Measurements from ENCODE around the gene DLG2.
A peak's percentile ranks its signal among the peaks of the same experiment; 100 is the strongest.

DLG2 gene

DNA sequence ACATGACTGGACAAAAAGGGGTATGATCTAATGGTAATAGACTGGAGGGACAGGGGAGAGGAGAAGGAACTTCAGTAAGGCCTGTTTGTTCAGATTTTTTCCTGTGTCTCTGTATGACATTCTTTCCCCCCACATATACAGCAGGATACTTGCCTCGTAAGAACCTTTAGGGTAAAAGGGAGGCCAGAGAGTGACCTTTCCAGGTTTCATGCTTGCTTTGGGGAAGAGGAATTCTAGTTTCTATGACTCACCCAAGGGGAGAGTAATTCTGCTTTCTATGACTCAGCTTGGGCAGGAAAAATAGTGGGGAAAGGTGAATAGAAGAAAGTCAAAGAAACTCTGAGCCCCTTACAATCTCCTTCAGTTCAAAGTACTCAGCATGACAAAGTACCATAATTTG, 457.0 kb downstream of the DLG2 start:
- H2BK5ac ChIP-seq (ENCODE audit: low read depth, low read length, poor library complexity, severe bottlenecking) = no peak overlapping the region
- H3K4me3 ChIP-seq (ENCODE audit: insufficient read depth in 1 of 2, low read depth in 1 of 2, low read length in 2 of 2) = no peak overlapping the region
- no peak overlapping the region for H3K18ac ChIP-seq (ENCODE audit: low read depth in 1 of 2, low read length in 2 of 2)
- no peaks in the 10 kb centered on the region for H3K36me3 ChIP-seq (ENCODE audit: control insufficient read depth in 1 of 2, insufficient read depth in 2 of 2, low read depth in 1 of 2, low read length in 2 of 2)
- H2BK12ac ChIP-seq (ENCODE audit: low read length in 2 of 2) = no peak overlapping the region
- no peak overlapping the region for H3K9ac ChIP-seq (ENCODE audit: low read length)
- no peak overlapping the region for H4K8ac ChIP-seq (ENCODE audit: low read length)
- H3K9me3 ChIP-seq (ENCODE audit: control insufficient read depth, low read length) = peaks cover 7% of the 10 kb centered on the region
- H3K27me3 ChIP-seq (ENCODE audit: control insufficient read depth in 1 of 2, insufficient read depth in 1 of 2, low read length in 2 of 2) = no peaks in the 10 kb centered on the region
- H3K4me1 ChIP-seq (ENCODE audit: control insufficient read depth, insufficient read depth, low read depth, low read length) = no peaks in the 10 kb centered on the region
- no peak overlapping the region for H3K14ac ChIP-seq (ENCODE audit: low read length in 2 of 2)
- no peak overlapping the region for H3K23ac ChIP-seq (ENCODE audit: low read length in 2 of 2)
- no peak overlapping the region for H4K91ac ChIP-seq (ENCODE audit: low read length)
- no peak overlapping the region for H2BK15ac ChIP-seq (ENCODE audit: low read depth, poor library complexity, severe bottlenecking)
- H3K79me1 ChIP-seq (replicated peaks; ENCODE audit: low read length, poor library complexity, severe bottlenecking) = no peaks in the 10 kb centered on the region
- no peak overlapping the region for H3K27ac ChIP-seq (ENCODE audit: low read length, poor library complexity, severe bottlenecking)
- peak; percentile 8 for DNase-seq
- H3K4me2 ChIP-seq (ENCODE audit: low read length, poor library complexity, severe bottlenecking) = no peak overlapping the region
- 22% methylated on average over 1 of the region's 1 CpG for WGBS
- no peak overlapping the region for H2BK120ac ChIP-seq (ENCODE audit: low read depth, low read length)
- H2AK5ac ChIP-seq (ENCODE audit: low read length, severe bottlenecking) = no peak overlapping the region
- no peak overlapping the region for H3K4ac ChIP-seq (ENCODE audit: low read depth in 1 of 2, low read length in 2 of 2)
- no peak overlapping the region for H2AFZ ChIP-seq (ENCODE audit: low read depth, low read length)

DNA sequence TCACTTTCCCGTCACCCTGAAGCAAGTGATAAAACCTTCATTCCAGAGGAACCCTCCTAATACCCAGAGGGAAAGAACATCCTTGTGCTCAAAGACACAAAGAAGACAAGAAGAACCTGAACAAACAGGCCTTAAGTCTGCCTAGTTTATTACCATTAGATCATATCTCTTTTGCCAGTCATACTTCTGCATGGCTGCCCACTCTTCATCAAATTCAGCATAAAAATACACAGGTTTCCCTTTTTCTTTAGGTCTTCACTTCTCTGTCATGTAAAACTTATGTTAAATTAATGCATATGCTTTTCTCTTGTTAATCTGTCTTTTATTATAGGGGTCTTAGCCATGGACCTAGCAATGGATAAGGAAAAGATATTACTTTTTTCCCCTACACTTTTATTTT, 459.7 kb downstream of the DLG2 start:
- no peak overlapping the region for H2BK120ac ChIP-seq (ENCODE audit: low read depth, low read length)
- no peak overlapping the region for H3K27ac ChIP-seq (ENCODE audit: low read length, poor library complexity, severe bottlenecking)
- H3K27me3 ChIP-seq (ENCODE audit: control insufficient read depth in 1 of 2, insufficient read depth in 1 of 2, low read length in 2 of 2) = no peaks in the 10 kb centered on the region
- H3K4me3 ChIP-seq (ENCODE audit: insufficient read depth in 1 of 2, low read depth in 1 of 2, low read length in 2 of 2) = no peak overlapping the region
- H3K4ac ChIP-seq (ENCODE audit: low read depth in 1 of 2, low read length in 2 of 2) = no peak overlapping the region
- H2AK5ac ChIP-seq (ENCODE audit: low read length, severe bottlenecking) = no peak overlapping the region
- no peak overlapping the region for H4K91ac ChIP-seq (ENCODE audit: low read length)
- H3K4me1 ChIP-seq (ENCODE audit: control insufficient read depth, insufficient read depth, low read depth, low read length) = no peaks in the 10 kb centered on the region
- no peaks in the 10 kb centered on the region for H3K79me1 ChIP-seq (replicated peaks; ENCODE audit: low read length, poor library complexity, severe bottlenecking)
- H2AFZ ChIP-seq (ENCODE audit: low read depth, low read length) = no peak overlapping the region
- peaks cover under 1% of the 10 kb centered on the region for H3K9me3 ChIP-seq (ENCODE audit: control insufficient read depth, low read length)
- no peak for DNase-seq
- 88% methylated on average over 1 of the region's 1 CpG for WGBS
- no peak overlapping the region for H2BK12ac ChIP-seq (ENCODE audit: low read length in 2 of 2)
- H3K4me2 ChIP-seq (ENCODE audit: low read length, poor library complexity, severe bottlenecking) = no peak overlapping the region
- no peak overlapping the region for H3K23ac ChIP-seq (ENCODE audit: low read length in 2 of 2)
- no peak overlapping the region for H3K14ac ChIP-seq (ENCODE audit: low read length in 2 of 2)
- no peak overlapping the region for H4K8ac ChIP-seq (ENCODE audit: low read length)
- H3K9ac ChIP-seq (ENCODE audit: low read length) = no peak overlapping the region
- H3K18ac ChIP-seq (ENCODE audit: low read depth in 1 of 2, low read length in 2 of 2) = no peak overlapping the region
- no peaks in the 10 kb centered on the region for H3K36me3 ChIP-seq (ENCODE audit: control insufficient read depth in 1 of 2, insufficient read depth in 2 of 2, low read depth in 1 of 2, low read length in 2 of 2)
- no peak overlapping the region for H2BK5ac ChIP-seq (ENCODE audit: low read depth, low read length, poor library complexity, severe bottlenecking)
- no peak overlapping the region for H2BK15ac ChIP-seq (ENCODE audit: low read depth, poor library complexity, severe bottlenecking)

DNA sequence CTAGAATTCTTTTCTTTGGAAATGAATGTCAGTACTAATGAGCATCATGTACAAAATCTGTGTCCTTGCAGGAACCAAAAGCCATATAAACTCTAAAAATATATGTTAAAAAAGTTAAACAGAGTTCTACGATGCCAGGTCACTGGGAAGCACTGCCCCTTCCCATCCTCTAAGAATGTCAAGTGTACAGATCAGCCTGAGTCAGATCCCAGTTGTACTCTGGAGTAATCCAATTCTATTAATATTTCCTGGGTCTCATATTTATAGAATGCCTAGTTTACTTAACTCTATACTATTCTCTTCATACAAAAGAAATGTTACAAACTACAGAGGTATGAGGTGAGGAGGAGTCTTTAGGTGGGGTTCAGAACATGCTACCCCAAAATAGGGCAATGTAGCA, 460.1 kb downstream of the DLG2 start:
- WGBS = 100% methylated on average over 1 of the region's 1 CpG
- no peak overlapping the region for H4K91ac ChIP-seq (ENCODE audit: low read length)
- no peak overlapping the region for H3K4me3 ChIP-seq (ENCODE audit: insufficient read depth in 1 of 2, low read depth in 1 of 2, low read length in 2 of 2)

DNA sequence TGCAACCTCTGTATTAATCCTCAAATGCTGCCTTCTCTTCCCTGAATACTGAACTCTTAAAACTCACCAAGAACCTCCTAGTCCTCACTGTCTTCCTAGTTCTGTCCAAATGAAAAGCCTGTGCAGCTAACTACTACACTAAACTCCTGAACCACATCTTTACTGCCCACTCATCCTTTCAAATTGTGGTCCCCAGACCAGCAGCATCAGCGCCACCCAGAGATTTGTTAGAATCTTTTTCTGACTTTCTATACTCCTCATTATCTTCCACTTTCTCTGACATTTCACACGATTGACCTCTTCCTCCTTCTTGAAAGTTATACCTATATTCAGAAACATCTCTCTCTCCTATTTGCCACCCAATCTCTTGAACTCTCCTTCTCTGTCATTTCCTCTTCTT, 461.3 kb downstream of the DLG2 start:
- H2BK12ac ChIP-seq (ENCODE audit: low read length in 2 of 2) = no peak overlapping the region
- WGBS = 69% methylated on average over 2 of the region's 2 CpGs
- H2BK120ac ChIP-seq (ENCODE audit: low read depth, low read length) = no peak overlapping the region
- H3K9me3 ChIP-seq (ENCODE audit: control insufficient read depth, low read length) = no peaks in the 10 kb centered on the region
- no peaks in the 10 kb centered on the region for H3K4me1 ChIP-seq (ENCODE audit: control insufficient read depth, insufficient read depth, low read depth, low read length)
- no peak overlapping the region for H3K14ac ChIP-seq (ENCODE audit: low read length in 2 of 2)
- H2AK5ac ChIP-seq (ENCODE audit: low read length, severe bottlenecking) = no peak overlapping the region
- H3K23ac ChIP-seq (ENCODE audit: low read length in 2 of 2) = no peak overlapping the region
- H4K8ac ChIP-seq (ENCODE audit: low read length) = no peak overlapping the region
- no peaks in the 10 kb centered on the region for H3K36me3 ChIP-seq (ENCODE audit: control insufficient read depth in 1 of 2, insufficient read depth in 2 of 2, low read depth in 1 of 2, low read length in 2 of 2)
- no peak overlapping the region for H3K9ac ChIP-seq (ENCODE audit: low read length)
- no peak overlapping the region for H4K91ac ChIP-seq (ENCODE audit: low read length)
- H3K4me3 ChIP-seq (ENCODE audit: insufficient read depth in 1 of 2, low read depth in 1 of 2, low read length in 2 of 2) = no peak overlapping the region
- H3K27me3 ChIP-seq (ENCODE audit: control insufficient read depth in 1 of 2, insufficient read depth in 1 of 2, low read length in 2 of 2) = no peaks in the 10 kb centered on the region
- H3K18ac ChIP-seq (ENCODE audit: low read depth in 1 of 2, low read length in 2 of 2) = no peak overlapping the region
- DNase-seq = no peak
- no peak overlapping the region for H3K27ac ChIP-seq (ENCODE audit: low read length, poor library complexity, severe bottlenecking)
- no peak overlapping the region for H3K4me2 ChIP-seq (ENCODE audit: low read length, poor library complexity, severe bottlenecking)
- no peak overlapping the region for H3K4ac ChIP-seq (ENCODE audit: low read depth in 1 of 2, low read length in 2 of 2)
- H2AFZ ChIP-seq (ENCODE audit: low read depth, low read length) = no peak overlapping the region
- no peak overlapping the region for H2BK15ac ChIP-seq (ENCODE audit: low read depth, poor library complexity, severe bottlenecking)
- H3K79me1 ChIP-seq (replicated peaks; ENCODE audit: low read length, poor library complexity, severe bottlenecking) = no peaks in the 10 kb centered on the region
- H2BK5ac ChIP-seq (ENCODE audit: low read depth, low read length, poor library complexity, severe bottlenecking) = no peak overlapping the region

More for the DNA sequence above, 460.1 kb downstream of the DLG2 start:
- Histone ChIP-seq H3K4me1 (ENCODE audit: control insufficient read depth, insufficient read depth, low read depth, low read length) (no peaks in the 10 kb centered on the region), H2BK12ac (ENCODE audit: low read length in 2 of 2) (no peak overlapping the region), H2BK5ac (ENCODE audit: low read depth, low read length, poor library complexity, severe bottlenecking) (no peak overlapping the region), H3K27me3 (ENCODE audit: control insufficient read depth in 1 of 2, insufficient read depth in 1 of 2, low read length in 2 of 2) (no peaks in the 10 kb centered on the region), H3K18ac (ENCODE audit: low read depth in 1 of 2, low read length in 2 of 2) (no peak overlapping the region), H3K36me3 (ENCODE audit: control insufficient read depth in 1 of 2, insufficient read depth in 2 of 2, low read depth in 1 of 2, low read length in 2 of 2) (no peaks in the 10 kb centered on the region), H3K23ac (ENCODE audit: low read length in 2 of 2) (no peak overlapping the region), H2AK5ac (ENCODE audit: low read length, severe bottlenecking) (no peak overlapping the region), H3K4me2 (ENCODE audit: low read length, poor library complexity, severe bottlenecking) (no peak overlapping the region), H2BK120ac (ENCODE audit: low read depth, low read length) (no peak overlapping the region), H3K4ac (ENCODE audit: low read depth in 1 of 2, low read length in 2 of 2) (no peak overlapping the region), H3K9me3 (ENCODE audit: control insufficient read depth, low read length) (no peaks in the 10 kb centered on the region), H3K79me1 (replicated peaks; ENCODE audit: low read length, poor library complexity, severe bottlenecking) (no peaks in the 10 kb centered on the region), H3K27ac (ENCODE audit: low read length, poor library complexity, severe bottlenecking) (no peak overlapping the region), H2AFZ (ENCODE audit: low read depth, low read length) (no peak overlapping the region), H3K14ac (ENCODE audit: low read length in 2 of 2) (no peak overlapping the region), H3K9ac (ENCODE audit: low read length) (no peak overlapping the region), H2BK15ac (ENCODE audit: low read depth, poor library complexity, severe bottlenecking) (no peak overlapping the region), H4K8ac (ENCODE audit: low read length) (no peak overlapping the region)
- no peak for DNase-seq

Measured in mesenchymal stem cell (in vitro differentiated cells and primary cell).